GM12878 (cell line): Measurements from ENCODE around the gene TMC7. TPM values are rescaled to one million over a fixed set of nuclear protein-coding genes. Genes with fewer than 3 reads are reported as not detected.

ENCODE experiments used
- CTCF ChIP-seq, 3 experiments: IDR thresholded peaks in 2 of 3; conservative IDR thresholded peaks in 1 of 3; 2 replicates each; pipeline ENCODE4 v1.5.1; 2011; ENCODE audit warnings: low read depth in 3 of 3, low read length in 3 of 3, mild to moderate bottlenecking in 3 of 3, control low read depth in 2 of 3, moderate library complexity in 2 of 3, inconsistent platforms in 1 of 3, mixed read lengths in 1 of 3; ENCODE audit not compliant: control insufficient read depth in 2 of 3, insufficient read depth in 1 of 3; ENCODE audit errors: extremely low read depth in 1 of 3
- EED ChIP-seq: sonication (generic); IDR thresholded peaks from 2 replicates; pipeline ENCODE4 v1.6.1; 2016; ENCODE audit warnings: antibody characterized with exemption, low read depth
- EZH2 ChIP-seq: IDR thresholded peaks from 2 replicates; pipeline ENCODE4 v1.6.1; 2012; ENCODE audit warnings: low read depth, mild to moderate bottlenecking, control low read depth, inconsistent platforms, low read length, borderline replicate concordance; ENCODE audit not compliant: control insufficient read depth
- IRF4 ChIP-seq: IDR thresholded peaks from 2 replicates; pipeline ENCODE4 v1.6.1; 2011; ENCODE audit warnings: low read depth, low read length
- KLF5 ChIP-seq: fragments of 450-650 bp; IDR thresholded peaks from 2 replicates; pipeline ENCODE4 v1.6.1; 2014; ENCODE audit warnings: mild to moderate bottlenecking; ENCODE audit not compliant: partially characterized antibody
- MEF2B ChIP-seq: fragments of 450-650 bp; IDR thresholded peaks from 2 replicates; pipeline ENCODE4 v1.6.1; 2018; ENCODE audit warnings: mild to moderate bottlenecking, moderate library complexity; ENCODE audit not compliant: partially characterized antibody, poor library complexity, severe bottlenecking
- NFIC ChIP-seq: IDR thresholded peaks from 2 replicates; pipeline ENCODE4 v1.6.1; 2012; ENCODE audit warnings: low read depth, mild to moderate bottlenecking, inconsistent platforms, low read length, moderate library complexity
- NKRF ChIP-seq: fragments of 450-650 bp; conservative IDR thresholded peaks from 2 replicates; pipeline ENCODE4 v1.6.1; 2017; ENCODE audit warnings: mild to moderate bottlenecking, moderate library complexity
- NRF1 ChIP-seq: conservative IDR thresholded peaks from 2 replicates; pipeline ENCODE4 v1.6.1; 2011; ENCODE audit warnings: mild to moderate bottlenecking, low read depth, low read length, improper control_type of control experiment
- RAD21 ChIP-seq: IDR thresholded peaks from 2 replicates; pipeline ENCODE4 v1.6.1; 2011; ENCODE audit warnings: mild to moderate bottlenecking, low read depth, low read length, moderate library complexity; ENCODE audit not compliant: insufficient read depth
- SMC3 ChIP-seq: IDR thresholded peaks from 2 replicates; pipeline ENCODE4 v1.6.1; 2011; ENCODE audit warnings: low read length, improper control_type of control experiment, borderline replicate concordance
- WRNIP1 ChIP-seq: IDR thresholded peaks from 2 replicates; pipeline ENCODE4 v1.6.1; 2011; ENCODE audit warnings: low read depth, low read length, improper control_type of control experiment, borderline replicate concordance
- ZBTB33 ChIP-seq: fragments of 450-650 bp; IDR thresholded peaks from 2 replicates; pipeline ENCODE4 v1.6.1; 2017; ENCODE audit warnings: mild to moderate bottlenecking
- ZNF24 ChIP-seq: fragments of 450-650 bp; IDR thresholded peaks from 2 replicates; pipeline ENCODE4 v1.6.1; 2017; ENCODE audit warnings: antibody characterized with exemption, mild to moderate bottlenecking
- polyA plus RNA-seq, 11 experiments: library from polyadenylated mRNA; depleted of rRNA in 4 of 11; unstranded in 6 of 11; stranded (reverse) in 5 of 11; fragments of >200 nt; fragmentation: Nextera tagmentation in 4 of 11; fragmentation: Illumina TruSeq in 1 of 11; extraction: Ambion mirVana in 4 of 11; extraction: Trizol in 1 of 11; gene quantifications; 1 replicate in 1 of 11; 2 replicates in 10 of 11; pipeline versions ENCODE4 v1.2.1 to v1.2.3, GENCODE V29; 2011 to 2016; ENCODE audit warnings: inconsistent platforms in 2 of 11, missing spikeins in 2 of 11, low read depth in 1 of 11
- total RNA-seq, 4 experiments: library from RNA; depleted of rRNA in 3 of 4; stranded (reverse); fragments of >200 nt in 3 of 4; fragmentation: Illumina TruSeq in 1 of 4; extraction: Trizol in 1 of 4; gene quantifications; 2 replicates each; pipeline versions ENCODE4 v1.2.1 to v1.2.3, GENCODE V29; 2013 to 2021

Gene TMC7
- total and polyA plus RNA-seq, 10 of the 15 experiments (the other 5 are each of a cell fraction or from before 2014, with no cell fraction given), result 0.15 TPM; not detected in 9

GRCh38 chr16:19071811-19072777 lies 88.4 kb downstream of the TMC7 start (continued):
- peak; percentile 56 for TF ChIP-seq RAD21
- TF ChIP-seq SMC3, result peak; percentile 32; the same call in 1 of the 2 replicates
- TF ChIP-seq NRF1, result no peak
- no peak for TF ChIP-seq EZH2
- no peak for TF ChIP-seq NFIC
- TF ChIP-seq MEF2B, result peak; percentile 15
- TF ChIP-seq WRNIP1, result no peak
- TF ChIP-seq ZNF24, result no peak
- no peak for TF ChIP-seq IRF4
- no peak for TF ChIP-seq EED
- no peak for TF ChIP-seq ZBTB33
- no peak for TF ChIP-seq NKRF
- no peak for TF ChIP-seq KLF5
- peak; percentile 67 to 77 (median 76) for TF ChIP-seq CTCF (IDR thresholded peaks at IDR 0.05 in 2 of 3, conservative IDR thresholded peaks at IDR 0.05 in 1 of 3; ENCODE audit: control insufficient read depth in 2 of 3, extremely low read depth in 1 of 3, insufficient read depth in 1 of 3, low read depth in 3 of 3, low read length in 3 of 3)
